GM21737 (cell line): ENCODE data around the gene ELAVL4.

Experiments
- ATAC-seq: cut with Tn5 transposase; IDR thresholded peaks from one replicate; pipeline ENCODE4 v1.9.1; 2021; ENCODE audit warnings: mild to moderate bottlenecking, moderate library complexity; ENCODE audit not compliant: unreplicated experiment

The ELAVL4 gene

DNA sequence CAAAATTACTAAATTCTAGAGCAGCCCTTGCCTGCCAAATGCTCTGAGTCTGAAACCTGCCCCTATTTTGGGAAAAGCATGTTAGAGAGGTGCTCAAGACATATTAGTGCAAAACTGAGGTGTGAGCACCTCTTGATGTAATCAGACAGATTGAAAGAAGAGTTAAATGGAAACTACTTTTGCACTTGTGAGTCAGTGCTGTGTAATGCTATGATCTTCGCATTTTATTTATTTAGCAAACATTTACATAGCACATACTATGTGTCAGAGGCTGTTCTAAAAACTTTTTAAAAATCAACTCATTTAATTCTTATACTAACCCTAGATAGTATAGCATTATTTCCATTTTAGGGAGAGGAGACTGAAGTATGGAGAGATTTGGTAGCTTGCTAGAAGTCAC, 138.1 kb downstream of the ELAVL4 start:
- no peak for ATAC-seq

DNA sequence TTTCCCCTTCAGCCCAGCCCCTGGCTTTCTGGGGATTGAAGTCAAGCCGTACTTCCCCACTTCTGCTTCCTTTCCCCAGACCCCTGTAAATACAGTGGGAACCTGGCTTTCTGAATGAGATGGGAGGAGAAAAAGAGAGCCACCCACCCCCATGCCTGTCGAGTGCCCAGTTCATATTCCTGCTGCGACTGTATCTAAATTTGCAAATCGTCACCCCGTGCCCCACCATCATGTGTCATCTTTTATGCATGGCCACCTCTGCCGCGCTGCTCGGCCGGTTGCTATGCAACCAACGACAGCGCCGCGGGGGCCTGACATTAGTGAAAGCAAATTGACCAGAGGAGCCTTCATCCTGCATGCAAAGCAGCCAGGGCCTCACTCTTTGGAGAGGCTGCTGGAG, 143.0 kb downstream of the ELAVL4 start:
- peak; percentile 68 for ATAC-seq

DNA sequence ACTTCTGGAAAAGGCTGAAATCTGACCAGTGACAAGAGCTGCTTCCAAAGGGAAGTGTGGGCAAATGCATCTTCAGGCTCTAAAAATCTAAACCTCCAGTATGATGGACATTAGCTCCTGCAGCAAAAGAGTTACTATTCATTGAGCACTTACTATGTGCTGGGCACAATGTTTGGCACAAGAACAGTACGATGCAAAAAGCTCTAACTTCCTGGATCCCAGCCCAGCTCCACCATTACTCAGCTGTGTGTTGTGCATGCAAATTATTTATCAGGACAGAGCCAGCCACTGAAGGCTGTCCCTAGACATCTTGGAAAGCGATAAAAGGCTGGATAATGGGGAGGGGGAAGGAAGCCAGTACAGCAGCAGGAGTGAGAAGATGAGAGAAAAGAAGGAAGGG, 143.5 kb downstream of the ELAVL4 start:
- ATAC-seq = no peak
